ENCODE data around the gene SPHKAP. TPM values are rescaled to one million over a fixed set of nuclear protein-coding genes. Genes with fewer than 3 reads are reported as not detected.

Gene SPHKAP
- total RNA-seq, 1 donor from 2014 or later, result not detected

- FAIRE-seq (no peak), DNase-seq (ENCODE audit: low read depth) (no peak)
Measured at GRCh38 chr2:228015741-228016140, 165.7 kb downstream of the SPHKAP start.

GRCh38 chr2:227996366-227996765, 185.1 kb downstream of the SPHKAP start:
- Histone ChIP-seq H3K4me3 (ENCODE audit: low read depth, low read length) (no peak overlapping the region), H3K27me3 (ENCODE audit: control insufficient read depth, insufficient read depth, low read length) (no peaks in the 10 kb centered on the region), H3K36me3 (ENCODE audit: control insufficient read depth, insufficient read depth, low read length) (no peaks in the 10 kb centered on the region)
- DNase-seq (ENCODE audit: low read depth) (no peak), FAIRE-seq (no peak)
- TF ChIP-seq CTCF (IDR thresholded peaks at IDR 0.05; ENCODE audit: insufficient read depth, low read length, severe bottlenecking), result no peak

More at GRCh38 chr2:228015741-228016140, 165.7 kb downstream of the SPHKAP start:
- Histone ChIP-seq H3K36me3 (ENCODE audit: control insufficient read depth, insufficient read depth, low read length) (no peaks in the 10 kb centered on the region), H3K27me3 (ENCODE audit: control insufficient read depth, insufficient read depth, low read length) (no peaks in the 10 kb centered on the region), H3K4me3 (ENCODE audit: low read depth, low read length) (no peak overlapping the region)
- no peak for TF ChIP-seq CTCF (IDR thresholded peaks at IDR 0.05; ENCODE audit: insufficient read depth, low read length, severe bottlenecking)

- no peak for FAIRE-seq
- Histone ChIP-seq H3K27me3 (ENCODE audit: control insufficient read depth, insufficient read depth, low read length) (no peaks in the 10 kb centered on the region), H3K36me3 (ENCODE audit: control insufficient read depth, insufficient read depth, low read length) (no peaks in the 10 kb centered on the region), H3K4me3 (ENCODE audit: low read depth, low read length) (no peak overlapping the region)
- DNase-seq (ENCODE audit: low read depth), result no peak
- TF ChIP-seq CTCF (IDR thresholded peaks at IDR 0.05; ENCODE audit: insufficient read depth, low read length, severe bottlenecking), result no peak
Measured at GRCh38 chr2:227990937-227991336, 190.6 kb downstream of the SPHKAP start.

GRCh38 chr2:227973241-227973640, 208.2 kb downstream of the SPHKAP start:
- no peak for FAIRE-seq
- TF ChIP-seq CTCF (IDR thresholded peaks at IDR 0.05; ENCODE audit: insufficient read depth, low read length, severe bottlenecking), result no peak
- no peaks in the 10 kb centered on the region for H3K27me3 ChIP-seq (ENCODE audit: control insufficient read depth, insufficient read depth, low read length)

GRCh38 chr2:227971619-227972230, 209.8 kb downstream of the SPHKAP start:
- no peaks in the 10 kb centered on the region for H3K36me3 ChIP-seq (ENCODE audit: control insufficient read depth, insufficient read depth, low read length)
- TF ChIP-seq CTCF (IDR thresholded peaks at IDR 0.05; ENCODE audit: insufficient read depth, low read length, severe bottlenecking), result no peak
- no peak overlapping the region for H3K4me3 ChIP-seq (ENCODE audit: low read depth, low read length)
- FAIRE-seq (no peak), DNase-seq (ENCODE audit: low read depth) (no peak)
- no peaks in the 10 kb centered on the region for H3K27me3 ChIP-seq (ENCODE audit: control insufficient read depth, insufficient read depth, low read length)

More at GRCh38 chr2:227973241-227973640, 208.2 kb downstream of the SPHKAP start:
- no peaks in the 10 kb centered on the region for H3K36me3 ChIP-seq (ENCODE audit: control insufficient read depth, insufficient read depth, low read length)
- DNase-seq (ENCODE audit: low read depth), result no peak
- H3K4me3 ChIP-seq (ENCODE audit: low read depth, low read length), result no peak overlapping the region

- FAIRE-seq, result no peak
- Histone ChIP-seq H3K27me3 (ENCODE audit: control insufficient read depth, insufficient read depth, low read length) (no peaks in the 10 kb centered on the region), H3K36me3 (ENCODE audit: control insufficient read depth, insufficient read depth, low read length) (no peaks in the 10 kb centered on the region), H3K4me3 (ENCODE audit: low read depth, low read length) (no peak overlapping the region)
- TF ChIP-seq CTCF (IDR thresholded peaks at IDR 0.05; ENCODE audit: insufficient read depth, low read length, severe bottlenecking), result no peak
- no peak for DNase-seq (ENCODE audit: low read depth)
Measured at GRCh38 chr2:227960317-227960716, 221.2 kb downstream of the SPHKAP start.
